ENCODE results near the gene LHB.

LHB gene

GRCh38 chr19:48975947-48976847 lies 40.7 kb downstream of the LHB start:
- peak in 1 of 2 donors; percentile 44 for DNase-seq

DNA sequence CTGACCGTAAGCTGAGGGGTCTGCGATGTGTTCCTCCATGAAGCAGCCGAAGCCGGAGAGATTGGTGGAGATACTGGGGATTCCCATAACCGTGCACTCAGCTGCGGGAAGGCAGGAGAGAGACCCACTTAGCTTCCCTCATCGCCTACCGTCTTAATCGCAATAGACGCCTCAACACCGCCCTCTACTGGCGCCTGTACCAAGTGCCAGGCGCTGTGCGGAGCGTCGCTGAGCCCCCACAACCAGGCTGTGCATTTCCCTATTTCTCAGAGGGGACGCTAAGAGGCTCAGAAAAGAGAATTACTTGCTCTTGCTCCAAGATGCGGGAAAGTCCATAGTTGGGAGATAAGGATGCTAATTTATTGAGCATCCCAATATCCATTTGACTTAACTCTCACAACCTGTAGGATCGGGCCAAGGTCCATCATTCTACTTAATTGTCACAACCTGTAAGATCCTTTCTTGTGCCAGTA lies 45.9 kb downstream of the LHB start:
- peak; percentile 89 to 91 for DNase-seq

- no peak for DNase-seq
These were observed 46.6 kb downstream of the LHB start for GRCh38 chr19:48970139-48970766.

DNA sequence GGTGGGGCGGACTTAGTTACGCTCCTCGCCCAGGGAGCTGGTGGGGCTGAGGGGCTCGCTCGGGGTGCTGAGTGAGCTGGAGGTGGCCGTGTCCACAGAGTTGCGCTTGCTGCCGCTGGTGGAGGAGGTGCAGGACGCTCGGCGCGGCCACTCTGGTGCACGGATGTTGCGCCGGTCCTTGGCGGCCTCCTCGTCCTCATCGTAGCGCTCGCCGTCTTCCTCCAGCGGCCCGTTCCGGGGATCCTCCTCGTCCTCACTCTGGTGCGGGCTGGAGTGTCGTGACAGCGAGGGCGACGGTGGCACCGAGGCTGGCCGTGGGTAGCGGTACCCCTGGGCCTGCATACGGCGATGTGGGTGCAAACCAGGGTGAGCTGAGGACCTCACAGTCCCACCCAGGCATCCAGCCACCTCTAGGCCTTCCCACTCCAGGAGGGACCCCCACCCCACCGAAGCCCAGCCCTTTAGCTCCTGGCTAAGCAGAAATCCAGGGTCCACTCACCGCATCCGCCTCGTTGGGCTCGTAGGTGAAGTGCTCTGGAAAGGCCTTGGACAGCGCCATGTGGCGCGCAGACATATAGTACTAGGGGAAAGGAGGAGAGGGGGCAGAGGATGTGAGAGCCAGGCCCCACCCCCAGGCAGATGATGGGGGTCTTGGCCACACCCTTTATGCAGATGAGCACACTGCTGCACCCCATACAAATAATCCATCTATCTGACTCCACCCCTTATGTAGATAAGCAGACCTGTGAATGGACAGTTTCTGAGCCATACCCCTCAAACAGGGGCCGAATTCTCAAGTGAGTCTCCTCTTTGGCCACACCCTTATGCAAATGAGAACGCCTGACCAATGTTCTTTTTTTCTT lies 47.4 kb downstream of the LHB start:
- DNase-seq: no peak

- no peak for DNase-seq
These were observed 48.1 kb downstream of the LHB start for GRCh38 chr19:48968813-48969218.

GRCh38 chr19:48968179-48968661 lies 48.7 kb downstream of the LHB start:
- no peak for DNase-seq

DNA sequence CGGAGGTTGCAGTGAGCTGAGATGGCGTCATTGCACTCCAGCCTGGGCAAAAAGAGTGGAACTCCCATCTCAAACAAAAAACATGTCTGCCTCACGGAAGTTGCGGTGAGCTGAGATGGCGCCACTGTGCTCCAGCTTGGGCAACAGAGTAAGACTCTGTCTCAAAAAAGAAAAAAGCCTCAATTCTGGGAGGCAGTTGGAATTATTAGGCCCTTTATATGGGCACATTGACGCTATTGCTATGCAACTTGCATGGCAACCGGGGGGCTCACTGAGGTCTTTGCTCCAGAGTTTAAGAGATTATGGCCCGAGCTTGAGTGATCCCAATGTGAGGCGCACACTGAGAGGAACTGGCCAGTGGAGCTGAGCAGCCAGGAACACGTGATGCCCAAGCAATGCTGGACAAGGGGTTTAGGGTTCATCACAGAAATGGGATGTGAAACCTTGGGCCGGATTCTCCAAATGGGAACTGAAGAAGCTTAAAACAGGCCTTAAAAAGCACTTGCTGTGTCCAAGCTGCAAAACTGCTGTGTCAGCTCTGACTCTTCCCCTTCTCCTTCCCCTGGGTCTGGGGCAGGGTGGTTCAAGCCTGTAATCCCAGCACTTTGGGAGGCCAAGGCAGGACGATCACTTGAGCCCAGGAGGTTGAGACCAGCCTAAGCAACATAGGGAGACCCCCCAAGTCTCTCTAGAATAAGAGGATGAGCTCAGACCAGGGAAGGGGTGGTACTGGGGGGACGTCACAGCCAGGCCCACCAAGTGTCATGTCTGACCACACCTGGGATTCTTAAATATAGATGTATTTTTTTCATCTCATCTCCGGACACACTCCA lies 49.3 kb downstream of the LHB start:
- no peak for DNase-seq

DNA sequence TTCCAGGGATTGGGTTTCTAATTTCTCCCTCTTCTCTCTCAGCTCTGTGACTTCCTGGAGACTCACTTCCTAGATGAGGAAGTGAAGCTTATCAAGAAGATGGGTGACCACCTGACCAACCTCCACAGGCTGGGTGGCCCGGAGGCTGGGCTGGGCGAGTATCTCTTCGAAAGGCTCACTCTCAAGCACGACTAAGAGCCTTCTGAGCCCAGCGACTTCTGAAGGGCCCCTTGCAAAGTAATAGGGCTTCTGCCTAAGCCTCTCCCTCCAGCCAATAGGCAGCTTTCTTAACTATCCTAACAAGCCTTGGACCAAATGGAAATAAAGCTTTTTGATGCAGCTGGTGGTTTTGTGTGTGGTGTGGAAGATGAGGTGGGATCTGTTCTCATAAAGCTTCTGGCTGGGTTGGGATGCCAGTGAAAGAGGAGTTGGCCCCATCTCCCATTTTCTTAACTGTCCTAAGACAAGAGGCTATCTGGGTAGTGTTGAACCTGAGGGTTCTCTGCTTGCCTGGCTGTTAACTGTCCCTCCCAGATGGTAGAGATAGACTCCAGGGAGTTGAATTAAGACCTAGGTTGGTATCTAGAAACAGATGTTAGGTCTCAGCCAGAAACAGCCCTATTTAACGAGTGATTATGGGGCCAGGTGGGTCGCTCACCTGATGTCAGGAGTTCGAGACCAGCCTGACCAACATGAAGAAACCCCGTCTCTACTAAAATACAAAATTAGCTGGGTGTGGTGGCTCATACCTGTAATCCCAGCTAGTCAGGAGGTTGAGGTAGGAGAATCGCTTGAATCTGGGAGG lies 50.1 kb downstream of the LHB start:
- DNase-seq: no peak
